Fibroblast of the aortic adventitia (primary cell): Measurements from ENCODE around the gene CREB1. TPM values are rescaled to one million over a fixed set of nuclear protein-coding genes. Genes with fewer than 3 reads are reported as not detected.
A peak's percentile ranks its signal among the peaks of the same experiment; 100 is the strongest.

Experiments
- DNase-seq: peaks from one replicate; pipeline ENCODE4 v3.0.0-alpha.2; 2010; ENCODE audit warnings: low read depth
- H3K4me3 ChIP-seq: 2 replicates; pipeline ENCODE4 v1.5.1; 2011; ENCODE audit warnings: low read depth, mild to moderate bottlenecking, control low read depth, low read length, moderate library complexity
- CTCF ChIP-seq: IDR thresholded peaks from 2 replicates; pipeline ENCODE4 v1.5.1; 2011; ENCODE audit warnings: mild to moderate bottlenecking, low read length, control low read depth, inconsistent platforms; ENCODE audit not compliant: insufficient read depth
- total RNA-seq: library from RNA; depleted of rRNA; stranded (reverse); fragments of >200 nt; gene quantifications from 2 replicates; pipeline ENCODE4 v1.2.3, GENCODE V29; 2012; ENCODE audit warnings: low replicate concordance

CREB1 gene
- total RNA-seq, 1 donor = 52.4 TPM

GRCh38 chr2:207534417-207534816 lies 4.7 kb downstream of the CREB1 start:
- no peak for TF ChIP-seq CTCF
- no peak for DNase-seq
- H3K4me3 ChIP-seq = no peak overlapping the region

- DNase-seq = no peak
- H3K4me3 ChIP-seq = no peak overlapping the region
- TF ChIP-seq CTCF = no peak
These were observed 9.7 kb downstream of the CREB1 start for GRCh38 chr2:207539470-207539869.

- DNase-seq = no peak
- H3K4me3 ChIP-seq = no peak overlapping the region
- TF ChIP-seq CTCF = no peak
These were observed 10.7 kb downstream of the CREB1 start for GRCh38 chr2:207540431-207540830.

- TF ChIP-seq CTCF = no peak
- DNase-seq = no peak
- no peak overlapping the region for H3K4me3 ChIP-seq
These were observed 12.2 kb downstream of the CREB1 start for GRCh38 chr2:207541933-207542332.

GRCh38 chr2:207543272-207543671 lies 13.5 kb downstream of the CREB1 start:
- no peak overlapping the region for H3K4me3 ChIP-seq
- DNase-seq = no peak
- no peak for TF ChIP-seq CTCF

- no peak overlapping the region for H3K4me3 ChIP-seq
- DNase-seq = peak; percentile 60
- TF ChIP-seq CTCF = no peak
These were observed 17.1 kb downstream of the CREB1 start for GRCh38 chr2:207546822-207547221.

GRCh38 chr2:207549145-207549544 lies 19.4 kb downstream of the CREB1 start:
- TF ChIP-seq CTCF = no peak

More at GRCh38 chr2:207549145-207549544, 19.4 kb downstream of the CREB1 start:
- peak; percentile 21 for DNase-seq
- no peak overlapping the region for H3K4me3 ChIP-seq
